Germinal center (tissue), 1 donor: ENCODE results near the gene FLNC.

Experiments
- DNase-seq: peaks from one replicate; pipeline ENCODE4 v3.0.0; 2012; ENCODE audit warnings: mixed read lengths, low spot score

Gene FLNC

GRCh38 chr7:128865303-128865702, 35.1 kb downstream of the FLNC start:
- DNase-seq, result no peak

DNA sequence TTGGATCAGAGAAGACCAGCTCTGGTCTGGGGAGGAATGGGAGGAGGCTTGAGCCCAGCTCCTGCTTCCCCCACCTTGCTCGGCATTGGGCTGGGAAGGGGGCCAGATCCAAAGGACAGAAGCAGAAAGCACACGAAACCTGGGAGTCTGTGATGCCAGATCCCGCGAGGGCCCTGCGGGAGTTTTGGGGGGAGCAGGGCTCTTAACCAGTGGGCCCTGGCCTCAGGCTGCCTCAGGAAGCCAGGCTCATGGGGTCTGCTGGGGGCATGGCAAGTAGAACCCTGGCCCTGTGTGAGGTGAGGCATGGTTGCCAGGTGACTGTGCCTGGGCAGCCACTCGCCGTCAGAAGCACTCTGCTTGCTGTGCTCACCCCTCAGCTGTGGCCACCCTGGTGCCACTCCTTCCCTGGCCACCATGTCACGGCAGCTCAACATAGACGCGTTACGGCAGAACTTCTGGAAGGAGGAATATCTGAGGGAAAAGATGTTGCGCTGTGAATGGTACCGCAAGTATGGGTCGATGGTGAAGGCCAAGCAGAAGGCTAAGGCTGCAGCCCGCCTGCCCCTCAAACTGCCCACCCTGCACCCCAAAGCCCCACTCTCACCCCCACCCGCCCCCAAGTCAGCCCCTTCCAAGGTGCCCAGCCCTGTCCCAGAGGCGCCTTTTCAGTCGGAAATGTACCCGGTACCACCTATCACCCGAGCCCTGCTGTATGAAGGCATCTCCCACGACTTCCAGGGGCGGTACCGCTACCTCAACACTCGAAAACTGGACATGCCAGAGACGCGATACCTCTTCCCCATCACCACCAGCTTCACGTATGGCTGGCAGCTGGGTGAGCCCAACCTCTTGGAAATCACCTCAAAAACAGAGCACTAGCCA, 36.0 kb downstream of the FLNC start:
- DNase-seq, result no peak

GRCh38 chr7:128867241-128867640, 37.0 kb downstream of the FLNC start:
- no peak for DNase-seq

GRCh38 chr7:128867842-128868623, 37.8 kb downstream of the FLNC start:
- DNase-seq, result no peak

GRCh38 chr7:128868624-128869137, 38.5 kb downstream of the FLNC start:
- no peak for DNase-seq

- peak; percentile 59 for DNase-seq
Measured at GRCh38 chr7:128869138-128869943, 39.1 kb downstream of the FLNC start.

- no peak for DNase-seq
Measured at GRCh38 chr7:128869944-128870285, 39.7 kb downstream of the FLNC start.

DNA sequence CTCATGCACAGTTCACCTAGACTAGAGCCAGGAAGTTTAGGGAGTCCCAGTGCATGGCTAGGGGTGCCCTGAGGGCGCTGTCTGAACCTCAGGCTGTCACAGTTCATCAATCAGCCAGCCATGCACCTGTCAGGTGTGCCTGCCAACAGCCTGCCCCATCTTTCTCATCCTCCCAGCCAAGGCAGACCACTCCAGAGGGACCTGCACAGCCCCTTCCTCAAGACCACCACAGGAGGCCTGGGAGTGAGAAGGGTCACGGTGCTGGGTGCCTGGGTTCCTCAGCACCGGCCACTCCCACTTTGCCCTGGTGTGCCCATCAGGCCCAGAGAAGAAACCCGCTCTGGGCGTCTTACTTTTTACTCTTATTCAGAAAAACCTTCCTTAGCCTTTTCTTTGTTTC, 40.8 kb downstream of the FLNC start:
- DNase-seq, result peak; percentile 47

DNA sequence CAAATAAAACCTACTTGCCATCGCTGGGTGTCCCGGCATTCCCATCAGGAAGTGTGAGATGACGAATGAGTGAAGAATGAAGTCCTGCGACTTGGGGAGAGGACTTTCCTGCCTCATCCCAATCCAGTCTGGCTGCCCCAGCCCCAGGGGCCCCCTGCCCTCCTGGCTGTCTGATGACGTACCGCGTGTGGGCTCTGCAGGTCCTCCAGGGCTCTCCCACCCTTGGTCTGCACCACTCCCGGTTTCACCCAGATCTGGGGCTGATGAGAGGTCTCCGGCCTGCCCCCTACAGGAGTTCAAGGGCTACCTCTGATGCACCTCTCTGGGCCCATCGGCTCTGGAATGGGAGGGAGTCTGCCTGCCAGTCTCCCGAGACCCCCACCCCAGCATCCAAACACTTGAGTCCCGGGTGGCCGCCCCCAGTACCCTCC, 42.2 kb downstream of the FLNC start:
- DNase-seq, result no peak

DNA sequence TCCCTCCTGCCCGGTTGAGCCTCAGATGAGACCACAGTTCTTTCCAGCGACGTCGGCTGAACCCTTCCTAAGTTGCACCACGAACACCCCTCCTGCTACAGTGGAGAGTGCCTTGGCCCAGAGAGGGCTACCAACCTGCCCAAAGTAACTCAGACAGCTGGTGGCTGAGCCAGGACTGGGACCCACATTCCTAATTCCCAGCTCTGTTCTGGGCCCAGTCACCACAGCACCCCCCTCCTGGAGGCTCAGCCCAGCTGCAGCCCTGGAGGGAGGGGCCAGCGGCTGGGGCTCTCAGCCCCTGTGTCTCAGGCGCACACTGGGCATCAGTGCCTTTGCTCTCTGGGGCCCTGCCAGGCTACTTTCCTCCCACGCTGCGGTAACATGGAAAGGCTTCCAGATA, 43.0 kb downstream of the FLNC start:
- no peak for DNase-seq

DNA sequence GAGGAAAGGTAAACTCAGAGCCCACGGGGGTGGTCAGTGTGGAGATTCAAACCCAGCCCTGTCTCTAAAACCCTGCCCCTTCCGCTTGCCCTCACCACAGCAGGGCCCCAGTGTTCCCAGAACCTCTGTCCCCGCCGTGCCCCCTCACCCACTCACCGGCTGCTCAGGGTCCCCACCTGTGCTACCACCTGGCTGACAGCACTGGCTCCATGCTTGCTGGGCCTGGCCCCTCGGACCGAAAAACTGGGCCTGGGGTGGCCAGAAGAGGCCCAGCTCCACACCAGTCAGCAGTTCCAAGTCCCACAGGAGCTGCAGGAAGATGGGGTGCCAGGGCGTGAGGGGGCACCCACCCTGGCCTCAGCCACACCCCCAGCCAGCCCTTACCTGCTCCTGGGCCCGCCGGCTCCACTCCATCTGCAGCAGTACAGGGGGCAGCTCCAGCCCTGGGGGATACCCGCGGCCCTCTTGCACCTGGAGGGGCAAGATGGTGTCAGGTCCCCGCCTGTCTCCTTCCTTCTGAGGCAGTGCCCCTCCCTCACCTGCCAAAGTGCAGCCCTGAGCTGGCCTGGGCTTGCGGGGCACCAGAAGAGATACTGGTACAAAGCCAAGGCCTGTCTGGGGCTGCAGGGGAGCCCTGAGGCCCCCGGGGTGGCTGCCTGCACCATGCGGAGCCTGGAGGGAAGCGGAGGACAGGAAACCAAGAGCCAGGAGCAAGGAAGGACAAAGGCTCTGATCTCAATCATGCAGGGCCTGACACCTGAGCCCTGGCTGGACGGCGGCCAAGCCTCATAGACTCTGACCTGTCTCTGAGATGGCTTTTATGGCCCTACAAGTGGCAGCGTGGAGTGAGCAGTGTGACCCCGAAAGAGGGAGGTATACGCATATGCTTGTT, 44.2 kb downstream of the FLNC start:
- DNase-seq, result no peak

GRCh38 chr7:128875523-128875948, 45.3 kb downstream of the FLNC start:
- no peak for DNase-seq

DNA sequence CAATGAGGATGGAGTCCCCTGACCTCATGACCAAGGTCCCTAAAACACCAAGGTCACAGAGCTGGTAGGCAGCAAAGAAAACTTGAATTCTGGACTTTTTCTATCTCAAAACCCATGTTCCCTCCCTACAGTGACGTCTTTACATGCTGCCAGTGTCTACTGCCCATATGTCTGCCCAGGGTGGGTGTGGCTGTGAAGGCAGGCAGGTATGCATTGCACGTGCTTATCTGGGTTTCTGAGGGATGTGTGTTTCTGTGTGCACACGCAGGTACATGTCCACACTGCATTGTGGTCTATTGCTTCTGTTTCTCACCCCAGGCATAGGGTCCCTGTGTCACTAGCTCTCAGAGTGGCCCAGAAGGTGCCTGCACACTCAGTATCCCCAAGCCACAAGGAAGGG, 45.9 kb downstream of the FLNC start:
- no peak for DNase-seq

DNA sequence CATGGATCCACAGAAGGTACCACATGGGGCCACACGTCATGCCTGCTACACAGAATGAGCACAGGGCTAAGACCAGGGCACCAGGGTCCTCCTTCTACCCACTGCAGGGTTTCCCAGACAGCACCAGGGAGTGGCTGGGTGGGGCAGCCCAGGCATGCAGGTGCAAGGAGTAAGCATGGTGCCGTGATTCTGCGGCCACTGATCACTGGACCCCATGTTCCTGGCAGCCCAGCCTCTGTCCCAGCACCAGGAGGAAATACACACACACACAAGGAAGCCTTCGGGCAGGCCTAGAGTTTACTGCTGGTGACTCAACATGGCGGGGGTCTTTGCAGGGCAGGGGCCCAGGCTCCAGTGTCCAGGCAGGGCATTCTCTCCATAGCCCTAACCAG, 46.4 kb downstream of the FLNC start:
- no peak for DNase-seq

- DNase-seq, result no peak
Measured at GRCh38 chr7:128876978-128877755, 47.0 kb downstream of the FLNC start.

DNA sequence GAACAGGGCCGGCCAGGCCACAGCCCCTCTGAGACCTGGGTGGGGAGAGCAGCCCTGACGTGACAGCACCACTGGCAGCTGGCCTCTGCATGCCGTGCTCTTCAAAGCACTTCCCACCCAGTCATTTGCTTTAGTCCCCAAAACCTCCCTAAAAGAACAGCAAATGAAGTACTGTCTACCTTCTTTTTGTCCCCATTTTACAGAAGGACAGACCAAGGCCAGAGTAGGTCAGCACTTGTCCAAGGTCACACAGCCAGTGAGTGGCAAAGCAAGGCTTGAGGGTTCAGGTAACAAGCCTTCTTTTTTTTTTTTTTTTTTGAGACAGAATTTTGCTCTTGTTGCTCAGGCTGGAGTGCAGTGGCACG, 47.5 kb downstream of the FLNC start:
- no peak for DNase-seq

DNA sequence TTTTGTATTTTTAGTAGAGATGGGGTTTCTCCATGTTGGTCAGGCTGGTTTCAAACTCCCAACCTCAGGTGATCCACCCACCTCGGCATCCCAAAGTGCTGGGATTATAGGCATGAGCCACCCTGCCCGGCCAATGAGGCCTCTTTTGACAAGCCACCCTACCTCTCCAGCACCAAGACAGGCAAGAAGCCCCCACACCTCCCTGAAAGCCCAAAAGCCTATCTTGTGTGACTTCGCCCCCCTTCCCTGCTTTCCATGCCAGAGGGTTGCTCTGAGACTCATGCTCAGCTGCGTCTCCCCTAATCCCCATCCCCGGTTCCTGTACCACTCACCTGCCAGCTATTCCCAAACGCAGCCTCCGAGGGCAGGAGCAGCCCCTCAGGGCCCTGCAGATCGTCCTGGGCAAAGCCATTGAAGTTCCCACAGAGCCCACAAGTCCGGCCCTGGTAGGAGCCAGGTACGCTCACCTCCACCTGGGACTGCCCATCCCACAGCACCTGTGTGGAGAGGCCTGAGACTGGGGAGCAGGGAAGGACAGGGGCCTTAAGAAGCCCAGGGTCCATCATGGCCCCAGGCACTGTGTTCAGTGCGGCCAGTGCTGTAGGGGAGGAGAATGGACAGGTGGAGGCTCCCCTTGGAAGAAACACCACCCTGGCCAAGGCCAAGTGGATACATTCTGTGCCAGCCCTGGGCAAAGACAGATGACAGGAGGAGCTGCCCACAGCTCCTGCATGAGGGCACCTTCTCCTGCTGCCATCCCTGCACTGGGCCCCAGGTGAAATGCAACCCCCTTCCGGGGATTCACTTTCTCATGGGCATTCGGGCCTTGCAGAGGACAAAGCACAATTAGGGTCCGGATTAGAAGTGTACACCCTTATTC, 48.3 kb downstream of the FLNC start:
- no peak for DNase-seq

GRCh38 chr7:128879461-128879938, 49.3 kb downstream of the FLNC start:
- DNase-seq, result no peak
